HG03469 (cell line): ENCODE results near the gene DSCAML1.

ENCODE experiments used
- ATAC-seq: cut with Tn5 transposase; IDR thresholded peaks from one replicate; pipeline ENCODE4 v1.9.1; 2021; ENCODE audit warnings: mild to moderate bottlenecking, moderate library complexity, moderate number of reproducible peaks; ENCODE audit not compliant: unreplicated experiment

DSCAML1 gene

GRCh38 chr11:117620086-117620485 is 176.9 kb downstream of the DSCAML1 start:
- no peak for ATAC-seq

- no peak for ATAC-seq
Observed at GRCh38 chr11:117619661-117620060, 177.4 kb downstream of the DSCAML1 start.

- ATAC-seq, result no peak
Observed at GRCh38 chr11:117618982-117619355, 178.0 kb downstream of the DSCAML1 start.

GRCh38 chr11:117618302-117618981 is 178.6 kb downstream of the DSCAML1 start:
- ATAC-seq, result no peak

GRCh38 chr11:117616979-117617378 is 180.0 kb downstream of the DSCAML1 start:
- ATAC-seq, result no peak

GRCh38 chr11:117614728-117615127 is 182.3 kb downstream of the DSCAML1 start:
- ATAC-seq, result no peak

- ATAC-seq, result no peak
Observed at GRCh38 chr11:117613521-117613920, 183.5 kb downstream of the DSCAML1 start.

GRCh38 chr11:117612177-117612576 is 184.8 kb downstream of the DSCAML1 start:
- no peak for ATAC-seq

- ATAC-seq, result no peak
Observed at GRCh38 chr11:117610901-117611300, 186.1 kb downstream of the DSCAML1 start.

- no peak for ATAC-seq
Observed at GRCh38 chr11:117610045-117610444, 187.0 kb downstream of the DSCAML1 start.

- no peak for ATAC-seq
Observed at GRCh38 chr11:117607449-117607848, 189.6 kb downstream of the DSCAML1 start.

- no peak for ATAC-seq
Observed at GRCh38 chr11:117606790-117607189, 190.2 kb downstream of the DSCAML1 start.

- no peak for ATAC-seq
Observed at GRCh38 chr11:117606211-117606610, 190.8 kb downstream of the DSCAML1 start.

GRCh38 chr11:117605331-117605730 is 191.7 kb downstream of the DSCAML1 start:
- ATAC-seq, result no peak

- ATAC-seq, result no peak
Observed at GRCh38 chr11:117604336-117604995, 192.6 kb downstream of the DSCAML1 start.

- ATAC-seq, result no peak
Observed at GRCh38 chr11:117603932-117604331, 193.1 kb downstream of the DSCAML1 start.

- ATAC-seq, result no peak
Observed at GRCh38 chr11:117601006-117601708, 195.9 kb downstream of the DSCAML1 start.

- no peak for ATAC-seq
Observed at GRCh38 chr11:117600234-117600783, 196.7 kb downstream of the DSCAML1 start.

GRCh38 chr11:117597071-117597470 is 199.9 kb downstream of the DSCAML1 start:
- ATAC-seq, result no peak

- ATAC-seq, result no peak
Observed at GRCh38 chr11:117595440-117595839, 201.6 kb downstream of the DSCAML1 start.

- no peak for ATAC-seq
Observed at GRCh38 chr11:117594721-117595120, 202.3 kb downstream of the DSCAML1 start.

- ATAC-seq, result no peak
Observed at GRCh38 chr11:117593065-117593464, 204.0 kb downstream of the DSCAML1 start.
